GM19023 (cell line): ENCODE data around the gene GRID1.
A peak's percentile ranks its signal among the peaks of the same experiment; 100 is the strongest.
"Not testable (repeated sequence)": the region's sequence is repeated elsewhere in the genome, so short reads cannot be mapped to it uniquely, and the experiment has no call there.

Experiments used
- ATAC-seq: cut with Tn5 transposase; IDR thresholded peaks from one replicate; pipeline ENCODE4 v1.9.1; 2021; ENCODE audit warnings: mild to moderate bottlenecking, moderate library complexity; ENCODE audit not compliant: unreplicated experiment

The GRID1 gene

GRCh38 chr10:85699066-85699465 is 667.5 kb downstream of the GRID1 start:
- not testable (repeated sequence) for ATAC-seq

GRCh38 chr10:85696893-85697292 is 669.7 kb downstream of the GRID1 start:
- no peak for ATAC-seq

GRCh38 chr10:85682621-85683020 is 684.0 kb downstream of the GRID1 start:
- ATAC-seq: no peak

GRCh38 chr10:85679710-85680109 is 686.9 kb downstream of the GRID1 start:
- ATAC-seq: no peak

GRCh38 chr10:85679061-85679460 is 687.5 kb downstream of the GRID1 start:
- ATAC-seq: no peak

GRCh38 chr10:85674851-85675250 is 691.7 kb downstream of the GRID1 start:
- ATAC-seq: no peak

- ATAC-seq: no peak
These were observed 693.3 kb downstream of the GRID1 start for GRCh38 chr10:85673270-85673669.

GRCh38 chr10:85671530-85671929 is 695.1 kb downstream of the GRID1 start:
- ATAC-seq: no peak

GRCh38 chr10:85668522-85668921 is 698.1 kb downstream of the GRID1 start:
- no peak for ATAC-seq

- ATAC-seq: no peak
These were observed 698.9 kb downstream of the GRID1 start for GRCh38 chr10:85667638-85668233.

GRCh38 chr10:85666987-85667386 is 699.6 kb downstream of the GRID1 start:
- no peak for ATAC-seq

GRCh38 chr10:85666102-85666501 is 700.5 kb downstream of the GRID1 start:
- peak; percentile 67 for ATAC-seq

GRCh38 chr10:85665681-85666080 is 700.9 kb downstream of the GRID1 start:
- ATAC-seq: no peak

GRCh38 chr10:85665078-85665477 is 701.5 kb downstream of the GRID1 start:
- no peak for ATAC-seq

GRCh38 chr10:85661123-85661522 is 705.5 kb downstream of the GRID1 start:
- no peak for ATAC-seq

- no peak for ATAC-seq
These were observed 707.3 kb downstream of the GRID1 start for GRCh38 chr10:85659331-85659730.

- ATAC-seq: no peak
These were observed 708.1 kb downstream of the GRID1 start for GRCh38 chr10:85658518-85658917.

- no peak for ATAC-seq
These were observed 709.0 kb downstream of the GRID1 start for GRCh38 chr10:85657476-85658113.

GRCh38 chr10:85655411-85655810 is 711.2 kb downstream of the GRID1 start:
- ATAC-seq: no peak

- no peak for ATAC-seq
These were observed 715.1 kb downstream of the GRID1 start for GRCh38 chr10:85651497-85651882.

- no peak for ATAC-seq
These were observed 715.7 kb downstream of the GRID1 start for GRCh38 chr10:85650791-85651496.

- no peak for ATAC-seq
These were observed 717.1 kb downstream of the GRID1 start for GRCh38 chr10:85649461-85649860.
